SK-N-DZ (cell line): ENCODE results near the gene UBTFL1. TPM values are rescaled to one million over a fixed set of nuclear protein-coding genes. Genes with fewer than 3 reads are reported as not detected.
A peak's percentile ranks its signal among the peaks of the same experiment; 100 is the strongest.
"Not testable (repeated sequence)": the region's sequence is repeated elsewhere in the genome, so short reads cannot be mapped to it uniquely, and the experiment has no call there.

Source experiments
- DNase-seq: peaks from one replicate; pipeline ENCODE4 v3.0.0-alpha.2; 2015; ENCODE audit warnings: low spot score
- polyA plus RNA-seq, 2 experiments: library from polyadenylated mRNA; depleted of rRNA; stranded (reverse); fragments of >200 nt; gene quantifications; 2 replicates each; pipeline ENCODE4 v1.2.3, GENCODE V29; 2014
- small RNA-seq, 2 experiments: library from RNA; depleted of rRNA; stranded (forward); fragments of <200 nt; gene quantifications; one replicate each; pipeline ENCODE3, GENCODE V24; 2014

UBTFL1 gene, protein sequence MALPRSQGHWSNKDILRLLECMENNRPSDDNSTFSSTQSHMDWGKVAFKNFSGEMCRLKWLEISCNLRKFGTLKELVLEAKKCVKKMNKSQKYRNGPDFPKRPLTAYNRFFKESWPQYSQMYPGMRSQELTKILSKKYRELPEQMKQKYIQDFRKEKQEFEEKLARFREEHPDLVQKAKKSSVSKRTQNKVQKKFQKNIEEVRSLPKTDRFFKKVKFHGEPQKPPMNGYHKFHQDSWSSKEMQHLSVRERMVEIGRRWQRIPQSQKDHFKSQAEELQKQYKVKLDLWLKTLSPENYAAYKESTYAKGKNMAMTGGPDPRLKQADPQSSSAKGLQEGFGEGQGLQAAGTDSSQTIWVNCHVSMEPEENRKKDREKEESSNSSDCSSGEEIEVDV
- not detected in 2 replicates for polyA plus RNA-seq (2014; cell fraction: cytosol; rRNA removed)
- polyA plus RNA-seq (2014; cell fraction: nucleus; rRNA removed): not detected in 2 replicates

- not testable (repeated sequence) for DNase-seq
These were observed at the start of gene UBTFL1 for GRCh38 chr11:90085650-90086049. TSS of gene UBTFL1 (plus strand) at chr11:90085950. CDS start at chr11:90085950, 0 bp downstream.

- DNase-seq: not testable (repeated sequence)
These were observed 34.0 kb upstream of the UBTFL1 start for GRCh38 chr11:90051591-90052209.

DNA sequence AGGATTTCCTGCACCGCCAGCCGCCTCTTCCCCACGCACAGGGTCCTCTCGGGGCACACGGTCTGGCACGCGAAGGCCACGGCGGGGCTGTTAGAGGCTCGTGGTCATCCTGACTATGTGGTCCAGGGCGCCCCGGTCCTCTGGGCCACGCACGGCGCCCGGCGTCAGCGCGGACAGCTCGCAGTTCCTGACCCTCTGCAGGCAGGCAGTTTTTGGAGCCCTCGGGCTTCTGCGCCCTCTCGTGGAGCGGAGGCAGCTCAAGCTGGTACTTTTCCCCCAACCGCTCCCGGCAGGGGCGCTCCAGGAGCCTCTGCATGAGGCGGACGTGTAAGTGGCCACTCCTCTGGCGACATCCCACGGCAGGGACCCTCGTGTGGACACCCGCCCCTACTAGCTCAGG lies 33.4 kb upstream of the UBTFL1 start:
- not testable (repeated sequence) for DNase-seq

- DNase-seq: not testable (repeated sequence)
These were observed 32.2 kb upstream of the UBTFL1 start for GRCh38 chr11:90053545-90053944.

DNA sequence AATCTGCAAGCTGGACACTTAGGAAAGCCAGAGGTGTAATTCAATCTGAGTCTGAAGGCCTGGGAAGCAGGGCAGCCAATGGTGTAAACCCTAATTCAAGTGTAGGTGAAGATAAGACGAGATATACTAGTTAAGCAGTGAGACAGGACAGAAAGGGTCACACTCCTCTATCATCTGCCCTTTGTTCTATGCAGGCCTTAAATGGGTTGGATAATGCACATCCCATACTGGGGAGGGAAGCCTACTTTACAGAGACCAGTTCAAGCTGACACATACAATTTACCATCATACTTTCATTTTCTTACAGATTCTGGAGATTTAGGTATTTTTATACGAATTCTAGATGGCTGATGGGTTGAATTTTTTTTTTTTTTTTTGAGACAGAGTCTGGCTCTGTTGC lies 3.0 kb downstream of the UBTFL1 start:
- DNase-seq: peak; percentile 97

DNA sequence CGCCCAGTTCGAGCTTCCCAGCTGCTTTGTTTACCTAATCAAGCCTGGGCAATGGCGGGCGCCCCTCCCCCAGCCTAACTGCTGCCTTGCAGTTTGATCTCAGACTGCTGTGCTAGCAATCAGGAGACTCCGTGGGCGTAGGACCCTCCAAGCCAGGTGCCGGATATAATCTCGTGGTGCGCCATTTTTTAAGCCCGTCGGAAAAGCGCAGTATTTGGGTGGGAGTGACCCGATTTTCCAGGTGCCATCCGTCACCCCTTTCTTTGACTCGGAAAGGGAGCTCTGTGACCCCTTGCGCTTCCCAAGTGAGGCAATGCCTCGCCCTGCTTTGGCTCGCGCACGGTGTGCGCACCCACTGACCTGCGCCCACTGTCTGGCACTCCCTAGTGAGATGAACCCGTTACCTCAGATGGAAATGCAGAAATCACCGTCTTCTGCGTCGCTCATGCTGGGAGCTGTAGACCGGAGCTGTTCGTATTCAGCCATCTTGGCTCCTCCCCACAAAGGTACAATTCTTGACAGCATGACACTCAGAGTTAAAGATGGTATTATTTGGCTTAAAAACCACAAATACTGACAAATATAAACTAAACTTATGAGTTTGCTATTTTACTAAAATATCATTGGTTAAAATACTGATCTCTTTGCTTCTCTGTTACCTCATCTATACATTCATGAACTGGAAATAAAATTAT lies 9.6 kb downstream of the UBTFL1 start:
- not testable (repeated sequence) for DNase-seq

- DNase-seq: peak; percentile 69
These were observed 12.5 kb downstream of the UBTFL1 start for GRCh38 chr11:90098261-90098660.

- no peak for DNase-seq
These were observed 14.7 kb downstream of the UBTFL1 start for GRCh38 chr11:90100431-90100830.

DNA sequence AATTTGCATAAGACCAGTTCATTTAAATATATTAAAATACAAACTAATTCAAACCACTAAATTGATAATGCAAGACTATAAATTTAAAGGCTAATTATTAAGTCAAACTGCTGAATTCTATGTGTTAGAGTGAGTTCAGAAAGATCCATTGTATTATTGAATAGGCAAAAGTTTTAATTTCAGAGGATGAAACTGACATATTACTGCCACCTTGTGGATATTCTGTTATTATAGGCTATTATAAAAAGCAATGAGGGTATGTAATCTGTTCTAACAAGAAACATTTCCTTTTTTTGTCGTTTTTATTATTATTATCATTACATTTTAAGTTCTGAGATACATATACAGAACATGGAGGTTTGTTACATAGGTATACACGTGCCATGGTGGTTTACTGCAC lies 27.8 kb downstream of the UBTFL1 start:
- peak; percentile 39 for DNase-seq

DNA sequence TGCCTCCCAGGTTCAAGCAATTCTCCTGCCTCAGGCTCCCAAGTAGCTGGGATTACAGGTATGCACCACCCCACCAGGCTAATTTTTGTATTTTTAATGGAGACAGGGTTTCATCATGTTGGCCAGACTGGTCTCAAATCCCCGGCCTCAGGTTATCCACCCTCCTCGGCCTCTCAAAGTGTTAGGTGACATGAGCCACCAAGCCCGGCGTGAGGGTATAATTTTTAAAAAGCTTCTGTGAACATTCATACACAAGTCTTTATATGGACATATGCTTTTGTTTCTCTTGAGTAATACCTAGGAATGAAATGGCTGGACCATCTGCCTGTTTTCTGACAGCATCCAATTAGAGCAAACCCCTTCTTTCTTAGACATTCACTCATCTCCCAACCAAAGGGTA lies 34.4 kb downstream of the UBTFL1 start:
- no peak for DNase-seq

DNA sequence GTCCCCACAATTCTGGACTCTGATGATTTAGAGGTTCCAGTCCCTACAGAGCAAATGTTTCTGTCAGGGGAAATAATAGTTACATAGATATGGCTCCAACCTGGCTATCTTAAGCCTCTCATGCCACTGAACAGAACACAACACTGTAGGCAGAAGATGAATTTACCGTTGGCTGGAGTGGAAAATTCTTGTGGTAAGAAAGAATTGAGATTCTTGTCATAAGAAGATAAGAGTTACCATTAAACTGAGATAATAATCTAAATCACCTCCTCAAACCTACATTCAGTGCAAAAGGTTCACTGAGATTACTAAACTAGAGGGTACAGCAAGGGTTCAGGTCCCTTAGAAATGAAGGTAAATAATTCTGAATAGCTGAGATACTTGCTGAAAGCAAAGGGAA lies 38.6 kb downstream of the UBTFL1 start:
- DNase-seq: no peak

GRCh38 chr11:90124946-90125345 lies 39.2 kb downstream of the UBTFL1 start:
- no peak for DNase-seq

GRCh38 chr11:90133560-90134477 lies 48.1 kb downstream of the UBTFL1 start:
- no peak for DNase-seq

DNA sequence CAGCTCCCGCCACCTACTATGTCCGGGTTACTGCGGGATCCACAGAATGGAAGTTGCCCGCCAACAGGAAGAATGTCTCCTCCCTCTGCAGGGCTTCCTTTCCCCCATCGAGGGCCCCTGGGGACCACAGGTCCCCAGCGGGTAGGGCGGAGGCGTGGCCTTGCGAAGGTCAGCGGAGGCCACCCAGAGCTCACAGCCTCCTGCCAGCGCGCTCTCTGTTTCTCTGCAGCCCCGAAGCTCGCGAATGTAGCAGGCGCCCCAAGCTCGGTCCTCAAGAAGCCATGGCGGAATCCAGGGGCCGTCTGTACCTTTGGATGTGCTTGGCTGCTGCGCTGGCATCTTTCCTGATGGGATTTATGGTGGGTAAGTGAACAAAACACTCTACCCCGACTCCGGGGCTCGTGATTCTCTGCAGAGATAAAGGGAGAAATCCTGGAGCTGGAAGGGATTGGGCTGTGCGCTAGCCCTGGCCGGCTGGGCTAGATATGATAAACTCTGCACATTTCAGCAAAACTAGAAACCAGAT lies 48.8 kb downstream of the UBTFL1 start, which contains the start of gene NAALAD2:
NAALAD2 (plus strand) TSS at position 186 of the 526 bp plus-strand sequence; CDS start at position 282, 96 bp downstream.
- peak; percentile 97 for DNase-seq

GRCh38 chr11:90135016-90135415 lies 49.3 kb downstream of the UBTFL1 start:
- no peak for DNase-seq

Small RNA genes lying within 50 kb of the gene (small RNA-seq; reads per million reads assigned to genes)
- 0 reads per million in 2 experiments for gene AP000827.1
- gene RF00275: 0 reads per million in 2 experiments
